Myocyte (in vitro differentiated cells): Measurements from ENCODE around the gene MCM5. TPM values are rescaled to one million over a fixed set of nuclear protein-coding genes. Genes with fewer than 3 reads are reported as not detected.

ENCODE experiments used
- DNase-seq: peaks from one replicate; pipeline ENCODE4 v3.0.0-alpha.2; 2012; ENCODE audit warnings: low read depth
- total RNA-seq: library from RNA; depleted of rRNA; stranded (reverse); fragments of >200 nt; gene quantifications from 2 replicates; pipeline ENCODE4 v1.2.3, GENCODE V29; 2014

MCM5 gene
- total RNA-seq, 1 donor from 2014 or later: 12.1 TPM

DNA sequence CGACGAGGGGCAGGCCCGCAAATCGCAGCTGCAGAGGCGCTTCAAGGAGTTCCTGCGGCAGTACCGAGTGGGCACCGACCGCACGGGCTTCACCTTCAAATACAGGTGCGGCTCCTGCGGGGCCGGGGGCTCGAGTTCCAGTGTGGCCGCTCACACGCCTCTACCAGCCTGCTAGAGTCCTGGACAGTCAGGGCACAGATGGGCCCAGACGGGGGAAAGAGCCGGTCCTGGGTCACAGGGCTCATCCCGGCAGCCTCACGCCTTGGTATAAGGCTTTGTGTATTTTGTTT lies 506 bp downstream of the MCM5 start:
- no peak for DNase-seq

DNA sequence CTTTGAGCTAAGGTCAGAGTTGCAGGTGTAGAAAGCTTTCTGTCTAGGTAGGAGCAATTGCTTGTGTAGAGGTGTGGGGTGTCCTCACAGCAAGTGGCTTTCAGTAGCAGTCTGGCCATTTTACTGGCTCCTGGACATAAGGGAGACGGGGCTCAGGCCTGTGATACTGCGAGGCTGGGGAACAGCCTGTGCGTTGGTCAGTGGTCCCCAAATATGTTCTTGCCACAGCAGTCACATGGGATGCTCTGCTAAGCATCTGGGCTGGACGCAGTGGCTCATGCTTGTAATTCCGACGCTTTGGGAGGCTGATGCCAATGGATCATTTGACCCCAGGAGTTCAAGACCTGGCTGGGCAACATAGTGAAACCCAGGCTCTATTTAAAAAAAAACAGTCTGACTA lies 1.9 kb downstream of the MCM5 start:
- no peak for DNase-seq

GRCh38 chr22:35403356-35403755 lies 3.4 kb downstream of the MCM5 start:
- no peak for DNase-seq

GRCh38 chr22:35404176-35404575 lies 4.2 kb downstream of the MCM5 start:
- no peak for DNase-seq

DNA sequence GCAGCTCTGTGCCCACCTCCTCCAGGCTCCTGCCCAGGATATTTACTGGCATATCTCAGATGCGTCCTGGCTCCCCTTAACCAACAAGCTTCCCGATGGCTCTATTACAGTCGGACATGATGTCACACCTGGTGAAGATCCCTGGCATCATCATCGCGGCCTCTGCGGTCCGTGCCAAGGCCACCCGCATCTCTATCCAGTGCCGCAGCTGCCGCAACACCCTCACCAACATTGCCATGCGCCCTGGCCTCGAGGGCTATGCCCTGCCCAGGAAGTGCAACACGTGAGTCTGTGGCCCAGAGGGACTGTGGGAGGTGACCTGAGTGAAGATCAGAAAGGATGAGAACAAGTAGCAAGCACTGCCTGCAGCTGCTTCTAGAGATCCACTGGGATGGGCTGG lies 6.5 kb downstream of the MCM5 start:
- DNase-seq: no peak

GRCh38 chr22:35407362-35407761 lies 7.4 kb downstream of the MCM5 start:
- no peak for DNase-seq

GRCh38 chr22:35409783-35410662 lies 10.1 kb downstream of the MCM5 start:
- peak; percentile 84 for DNase-seq

- DNase-seq: no peak
Observed at GRCh38 chr22:35410663-35411034, 10.7 kb downstream of the MCM5 start.

- DNase-seq: no peak
Observed at GRCh38 chr22:35411102-35411501, 11.2 kb downstream of the MCM5 start.

- no peak for DNase-seq
Observed at GRCh38 chr22:35413624-35414023, 13.7 kb downstream of the MCM5 start.

DNA sequence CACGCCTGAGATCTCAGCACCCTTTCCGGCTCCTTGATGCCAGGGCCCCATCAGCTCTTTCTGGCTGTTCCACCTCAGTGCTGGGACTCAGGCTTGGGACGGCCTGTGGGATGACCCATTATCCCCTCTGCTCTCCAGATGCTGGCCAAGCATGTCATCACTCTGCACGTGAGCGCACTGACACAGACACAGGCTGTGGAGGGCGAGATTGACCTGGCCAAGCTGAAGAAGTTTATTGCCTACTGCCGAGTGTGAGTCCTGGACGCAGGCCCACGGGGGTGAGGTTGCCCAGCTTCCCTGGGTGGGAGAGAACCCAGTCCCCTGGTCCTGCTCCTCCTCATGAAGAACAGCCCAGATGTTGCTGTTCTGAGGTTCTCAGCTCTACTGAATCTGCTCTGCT lies 17.7 kb downstream of the MCM5 start:
- DNase-seq: no peak

GRCh38 chr22:35418088-35418487 lies 18.1 kb downstream of the MCM5 start:
- no peak for DNase-seq

DNA sequence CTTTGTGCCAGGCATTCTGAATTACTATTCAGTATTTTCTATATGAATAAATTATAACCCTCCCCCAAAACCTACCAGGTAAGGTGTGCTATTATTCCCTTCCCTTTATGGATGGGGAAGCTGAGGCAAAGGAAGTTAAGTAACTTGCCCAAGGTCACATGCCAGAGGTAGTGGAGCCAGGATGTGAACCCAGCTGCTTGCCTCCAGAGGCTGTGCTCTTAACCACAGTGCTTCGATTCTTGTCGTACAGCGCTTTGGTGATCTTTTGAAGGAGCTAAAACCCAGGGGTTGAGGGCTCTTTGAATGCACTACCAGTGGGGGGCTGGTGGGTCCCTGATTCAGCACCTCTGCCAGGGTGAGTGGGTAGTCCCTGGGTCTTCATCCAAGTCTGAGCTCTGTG lies 18.8 kb downstream of the MCM5 start:
- DNase-seq: no peak

- DNase-seq: no peak
Observed at GRCh38 chr22:35419756-35420155, 19.8 kb downstream of the MCM5 start.

DNA sequence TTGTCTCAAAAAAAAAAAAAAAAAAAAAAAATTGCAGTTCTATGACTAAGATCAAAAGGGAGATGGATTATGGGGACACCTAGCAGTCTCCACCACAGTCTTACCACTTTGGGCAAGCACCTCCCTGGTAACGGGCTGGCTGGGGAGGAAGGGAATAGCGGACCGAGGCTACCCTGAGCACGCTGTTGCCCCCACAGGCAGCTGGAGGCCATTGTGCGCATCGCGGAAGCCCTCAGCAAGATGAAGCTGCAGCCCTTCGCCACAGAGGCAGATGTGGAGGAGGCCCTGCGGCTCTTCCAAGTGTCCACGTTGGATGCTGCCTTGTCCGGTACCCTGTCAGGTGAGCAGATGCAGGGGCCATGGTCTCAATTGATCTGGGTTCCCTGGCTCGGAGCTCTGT lies 21.2 kb downstream of the MCM5 start:
- no peak for DNase-seq

DNA sequence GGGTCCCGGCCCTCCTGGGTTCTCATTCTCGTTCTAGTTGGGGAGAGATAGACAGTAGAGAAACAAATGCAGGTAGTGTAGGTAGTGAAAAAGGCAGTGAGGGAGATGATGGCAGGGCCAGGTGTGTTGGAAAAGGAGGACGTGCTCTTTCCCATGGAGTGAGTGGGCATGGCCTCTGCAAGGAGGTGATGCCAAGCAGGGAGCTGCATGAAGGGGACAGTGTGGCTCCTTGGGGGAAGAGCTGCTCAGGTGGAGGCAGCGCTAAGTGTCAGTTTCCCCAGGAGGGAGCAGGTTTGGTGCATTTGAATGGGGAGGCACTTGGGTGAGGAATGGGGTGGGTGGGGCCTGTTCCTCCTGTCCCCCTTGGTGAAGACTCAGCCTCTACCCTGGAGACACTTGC lies 22.2 kb downstream of the MCM5 start:
- no peak for DNase-seq

- no peak for DNase-seq
Observed at GRCh38 chr22:35422936-35423335, 23.0 kb downstream of the MCM5 start.

GRCh38 chr22:35424081-35424480 lies 24.1 kb downstream of the MCM5 start:
- DNase-seq: no peak

- peak; percentile 68 for DNase-seq
Observed at GRCh38 chr22:35424761-35425160, 24.8 kb downstream of the MCM5 start.

- DNase-seq: no peak
Observed at GRCh38 chr22:35425546-35425945, 25.6 kb downstream of the MCM5 start.

DNA sequence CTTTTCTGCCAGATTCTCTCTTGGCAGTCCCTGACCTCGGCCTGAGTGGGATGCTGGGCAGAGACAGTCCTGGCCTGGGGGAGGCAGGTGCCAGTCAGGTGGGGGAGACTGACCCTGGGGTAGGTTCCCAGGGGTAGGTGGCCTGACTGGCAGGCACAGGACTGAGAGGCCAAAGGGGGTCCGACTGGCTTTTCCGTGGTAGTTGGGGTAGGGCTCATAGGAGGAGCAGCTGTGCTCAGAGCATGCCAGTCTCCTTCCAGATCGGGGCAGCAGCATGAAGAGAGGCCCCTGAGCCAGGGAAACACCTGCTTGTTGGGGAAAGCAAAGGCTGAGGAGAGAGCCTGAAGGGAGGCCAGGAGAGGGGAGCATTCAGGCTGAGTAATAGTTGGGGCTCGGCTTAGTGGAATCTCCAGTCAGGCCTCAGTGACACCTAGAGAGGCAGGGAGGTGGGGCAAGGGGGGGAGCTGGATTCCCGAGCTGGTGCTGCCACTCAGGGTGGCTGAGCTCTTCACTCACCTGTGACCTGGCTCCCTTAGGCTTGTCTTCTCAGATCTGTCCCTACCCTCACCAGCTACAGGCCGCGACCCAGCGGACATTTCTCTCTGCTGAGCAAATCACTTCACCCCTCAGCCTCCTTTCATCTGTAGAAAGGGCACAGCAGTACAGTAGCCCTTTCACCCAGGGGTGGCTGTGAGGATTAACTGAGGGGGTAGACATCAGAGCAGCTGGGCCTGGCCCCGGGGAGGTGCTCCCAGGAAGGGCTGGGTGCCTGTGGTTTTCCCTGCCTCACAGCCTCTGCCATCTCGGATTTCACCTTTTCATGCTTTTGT lies 26.2 kb downstream of the MCM5 start:
- peak; percentile 90 for DNase-seq

GRCh38 chr22:35426801-35427140 lies 26.8 kb downstream of the MCM5 start:
- no peak for DNase-seq

DNA sequence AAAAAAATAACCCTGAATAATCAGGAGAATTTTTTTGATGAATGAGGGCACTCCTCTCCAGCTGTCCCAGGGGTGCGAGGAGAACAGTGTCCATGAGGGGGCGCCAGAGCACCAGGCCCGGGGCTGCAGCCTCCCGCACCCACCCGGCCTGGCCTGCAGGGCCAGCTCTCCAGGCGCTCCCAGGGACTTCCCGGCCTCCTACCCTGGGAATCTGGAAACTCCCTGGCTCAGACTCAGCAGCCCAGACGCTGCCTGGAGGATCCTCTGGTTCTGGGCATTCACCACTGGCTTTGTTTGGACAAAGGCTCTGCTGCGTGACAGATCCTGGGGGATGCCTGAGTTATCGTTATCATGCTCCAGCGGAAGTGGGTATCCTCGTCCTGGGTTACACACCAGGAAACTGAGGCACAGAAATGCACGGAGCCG lies 31.0 kb downstream of the MCM5 start:
- peak; percentile 94 for DNase-seq
